ENCODE measurements around the gene POC1A. TPM values are rescaled to one million over a fixed set of nuclear protein-coding genes. Genes with fewer than 3 reads are reported as not detected.

POC1A gene
- total RNA-seq, 1 experiment from 2014 or later = 25.7 TPM

DNA sequence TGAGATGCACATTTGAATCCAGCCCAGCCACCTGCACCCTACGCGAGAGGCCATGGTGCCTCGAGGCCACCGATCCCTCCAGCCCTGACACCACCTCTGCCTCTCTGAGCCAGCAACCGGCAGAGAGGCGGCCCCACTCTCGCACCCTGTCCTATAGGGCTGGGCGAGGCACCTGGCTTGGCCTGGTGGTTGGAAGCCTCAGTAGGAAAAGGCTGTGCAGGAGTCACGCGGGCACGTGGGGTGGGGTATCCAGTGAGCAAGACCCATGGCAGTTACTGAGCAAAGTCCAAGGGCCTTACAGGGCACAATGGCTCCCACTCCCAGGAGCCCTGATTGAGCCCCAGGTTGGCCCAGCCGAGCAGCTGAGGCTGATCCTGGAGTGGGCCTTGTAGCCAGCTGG, 85.5 kb downstream of the POC1A start:
- no peak overlapping the region for H3K27ac ChIP-seq (ENCODE audit: low read length)
- no peaks in the 10 kb centered on the region for H3K9me3 ChIP-seq (ENCODE audit: control insufficient read depth, insufficient read depth, low read depth, low read length)
- in situ Hi-C loops (cut with HindIII; ENCODE audit: low pct_unique_long_range_greater_than_20kb, low sequenced_read_pairs) (no loop called here), intact Hi-C loops (cut with micrococcal nuclease; ENCODE audit: unreplicated experiment) (no loop called here)
- no TSS peak for BruUV-seq (replicated peaks)
- no peaks in the 10 kb centered on the region for H3K36me3 ChIP-seq (ENCODE audit: control insufficient read depth, insufficient read depth, low read length)
- TF ChIP-seq, protein P1, sequence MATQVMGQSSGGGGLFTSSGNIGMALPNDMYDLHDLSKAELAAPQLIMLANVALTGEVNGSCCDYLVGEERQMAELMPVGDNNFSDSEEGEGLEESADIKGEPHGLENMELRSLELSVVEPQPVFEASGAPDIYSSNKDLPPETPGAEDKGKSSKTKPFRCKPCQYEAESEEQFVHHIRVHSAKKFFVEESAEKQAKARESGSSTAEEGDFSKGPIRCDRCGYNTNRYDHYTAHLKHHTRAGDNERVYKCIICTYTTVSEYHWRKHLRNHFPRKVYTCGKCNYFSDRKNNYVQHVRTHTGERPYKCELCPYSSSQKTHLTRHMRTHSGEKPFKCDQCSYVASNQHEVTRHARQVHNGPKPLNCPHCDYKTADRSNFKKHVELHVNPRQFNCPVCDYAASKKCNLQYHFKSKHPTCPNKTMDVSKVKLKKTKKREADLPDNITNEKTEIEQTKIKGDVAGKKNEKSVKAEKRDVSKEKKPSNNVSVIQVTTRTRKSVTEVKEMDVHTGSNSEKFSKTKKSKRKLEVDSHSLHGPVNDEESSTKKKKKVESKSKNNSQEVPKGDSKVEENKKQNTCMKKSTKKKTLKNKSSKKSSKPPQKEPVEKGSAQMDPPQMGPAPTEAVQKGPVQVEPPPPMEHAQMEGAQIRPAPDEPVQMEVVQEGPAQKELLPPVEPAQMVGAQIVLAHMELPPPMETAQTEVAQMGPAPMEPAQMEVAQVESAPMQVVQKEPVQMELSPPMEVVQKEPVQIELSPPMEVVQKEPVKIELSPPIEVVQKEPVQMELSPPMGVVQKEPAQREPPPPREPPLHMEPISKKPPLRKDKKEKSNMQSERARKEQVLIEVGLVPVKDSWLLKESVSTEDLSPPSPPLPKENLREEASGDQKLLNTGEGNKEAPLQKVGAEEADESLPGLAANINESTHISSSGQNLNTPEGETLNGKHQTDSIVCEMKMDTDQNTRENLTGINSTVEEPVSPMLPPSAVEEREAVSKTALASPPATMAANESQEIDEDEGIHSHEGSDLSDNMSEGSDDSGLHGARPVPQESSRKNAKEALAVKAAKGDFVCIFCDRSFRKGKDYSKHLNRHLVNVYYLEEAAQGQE (IDR thresholded peaks at IDR 0.05; ENCODE audit: insufficient read depth in 1 of 2, low read depth in 2 of 2, low read length in 1 of 2) = no peak
- TF ChIP-seq, protein P2, sequence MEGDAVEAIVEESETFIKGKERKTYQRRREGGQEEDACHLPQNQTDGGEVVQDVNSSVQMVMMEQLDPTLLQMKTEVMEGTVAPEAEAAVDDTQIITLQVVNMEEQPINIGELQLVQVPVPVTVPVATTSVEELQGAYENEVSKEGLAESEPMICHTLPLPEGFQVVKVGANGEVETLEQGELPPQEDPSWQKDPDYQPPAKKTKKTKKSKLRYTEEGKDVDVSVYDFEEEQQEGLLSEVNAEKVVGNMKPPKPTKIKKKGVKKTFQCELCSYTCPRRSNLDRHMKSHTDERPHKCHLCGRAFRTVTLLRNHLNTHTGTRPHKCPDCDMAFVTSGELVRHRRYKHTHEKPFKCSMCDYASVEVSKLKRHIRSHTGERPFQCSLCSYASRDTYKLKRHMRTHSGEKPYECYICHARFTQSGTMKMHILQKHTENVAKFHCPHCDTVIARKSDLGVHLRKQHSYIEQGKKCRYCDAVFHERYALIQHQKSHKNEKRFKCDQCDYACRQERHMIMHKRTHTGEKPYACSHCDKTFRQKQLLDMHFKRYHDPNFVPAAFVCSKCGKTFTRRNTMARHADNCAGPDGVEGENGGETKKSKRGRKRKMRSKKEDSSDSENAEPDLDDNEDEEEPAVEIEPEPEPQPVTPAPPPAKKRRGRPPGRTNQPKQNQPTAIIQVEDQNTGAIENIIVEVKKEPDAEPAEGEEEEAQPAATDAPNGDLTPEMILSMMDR (IDR thresholded peaks at IDR 0.05) = no peak
- TF ChIP-seq POLR2AphosphoS5 (IDR thresholded peaks at IDR 0.05; ENCODE audit: low read depth, low read length) = no peak
- TF ChIP-seq SIN3A (IDR thresholded peaks at IDR 0.05; ENCODE audit: borderline replicate concordance, insufficient read depth, low read depth, low read length) = no peak
- TF ChIP-seq TCF7L2 (IDR thresholded peaks at IDR 0.05; ENCODE audit: low read depth, low read length) = no peak
- ATAC-seq = 0 out of 2 replicates have a peak, but pooled peaks have one; percentile 11
- H3K27me3 ChIP-seq (ENCODE audit: control insufficient read depth, insufficient read depth, low read length) = no peaks in the 10 kb centered on the region
- ChIA-PET POLR2A (no interaction called here), CTCF (no interaction called here)
- no peak overlapping the region for H3K4me3 ChIP-seq (ENCODE audit: low read depth in 2 of 2, low read length in 2 of 2)
- DNase-seq (ENCODE audit: low read depth, low spot score) = no peak
- H3K4me1 ChIP-seq (ENCODE audit: control insufficient read depth, insufficient read depth, low read length) = no peaks in the 10 kb centered on the region

DNA sequence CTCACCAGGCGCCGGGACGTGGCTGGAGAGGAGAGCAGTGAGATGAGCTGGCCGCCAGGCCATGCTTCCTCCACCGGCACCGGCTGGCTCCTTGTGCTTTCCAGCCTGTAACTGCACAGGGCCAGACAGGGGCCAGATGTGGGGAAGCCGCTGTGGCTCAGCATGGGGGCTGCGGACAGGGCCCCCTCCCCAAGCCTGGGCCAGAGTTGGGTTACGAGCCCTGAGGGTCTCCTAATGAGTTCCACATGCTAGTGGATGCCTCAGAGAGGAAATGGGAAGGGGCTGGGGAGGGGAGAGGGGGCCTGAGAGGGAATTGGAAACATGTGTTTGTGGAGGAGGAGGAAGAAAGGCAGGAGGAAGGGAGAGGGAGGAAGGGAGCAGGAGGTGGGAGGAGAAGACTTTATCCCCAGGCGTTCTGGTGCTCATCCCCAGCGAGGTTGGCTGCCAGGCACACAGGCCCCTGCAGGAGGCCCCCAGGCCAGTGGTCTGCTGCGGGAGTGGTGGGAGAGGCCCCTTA, 86.1 kb downstream of the POC1A start:
- no peak for ATAC-seq
- no peaks in the 10 kb centered on the region for H3K27me3 ChIP-seq (ENCODE audit: control insufficient read depth, insufficient read depth, low read length)
- in situ Hi-C loops (cut with HindIII; ENCODE audit: low pct_unique_long_range_greater_than_20kb, low sequenced_read_pairs) (no loop called here), intact Hi-C loops (cut with micrococcal nuclease; ENCODE audit: unreplicated experiment) (no loop called here)
- no peaks in the 10 kb centered on the region for H3K9me3 ChIP-seq (ENCODE audit: control insufficient read depth, insufficient read depth, low read depth, low read length)
- no peak overlapping the region for H3K4me3 ChIP-seq (ENCODE audit: low read depth in 2 of 2, low read length in 2 of 2)
- no peak for DNase-seq (ENCODE audit: low read depth, low spot score)
- ChIA-PET CTCF (interaction anchor here (0.5 kb wide), 1 partner anchor 11 kb away, joined by 5 read pairs; no protein-coding TSS in a partner anchor), POLR2A (no interaction called here)
- H3K36me3 ChIP-seq (ENCODE audit: control insufficient read depth, insufficient read depth, low read length) = no peaks in the 10 kb centered on the region
- no TSS peak for BruUV-seq (replicated peaks)
- TF ChIP-seq, protein P1 (IDR thresholded peaks at IDR 0.05; ENCODE audit: insufficient read depth in 1 of 2, low read depth in 2 of 2, low read length in 1 of 2) = no peak
- TF ChIP-seq TCF7L2 (IDR thresholded peaks at IDR 0.05; ENCODE audit: low read depth, low read length) (no peak), POLR2AphosphoS5 (IDR thresholded peaks at IDR 0.05; ENCODE audit: low read depth, low read length) (no peak)
- no peak overlapping the region for H3K27ac ChIP-seq (ENCODE audit: low read length)
- H3K4me1 ChIP-seq (ENCODE audit: control insufficient read depth, insufficient read depth, low read length) = no peaks in the 10 kb centered on the region

Measured in Panc1 (cell line).